CD14-positive monocyte (primary cell): ENCODE measurements around the gene SPIN2B. TPM values are rescaled to one million over a fixed set of nuclear protein-coding genes. Genes with fewer than 3 reads are reported as not detected.
A peak's percentile ranks its signal among the peaks of the same experiment; 100 is the strongest.
"Not testable (repeated sequence)": the region's sequence is repeated elsewhere in the genome, so short reads cannot be mapped to it uniquely, and the experiment has no call there.

ENCODE experiments used
- DNase-seq, 3 donors: peaks; one replicate each; pipeline ENCODE4 v3.0.0-alpha.2; 2011 to 2022
- H2AFZ ChIP-seq: 2 replicates; pipeline ENCODE4 v1.6.0; 2012; ENCODE audit warnings: mild to moderate bottlenecking, low read depth, low read length, inconsistent platforms; ENCODE audit not compliant: insufficient read depth, poor library complexity, severe bottlenecking
- H3K27ac ChIP-seq, 2 donors: 1 replicate in 1 of 2; 2 replicates in 1 of 2; pipeline ENCODE4 v1.5.1; 2012 to 2013; ENCODE audit warnings: low read length in 2 of 2, control low read depth in 1 of 2, inconsistent platforms in 1 of 2, low read depth in 1 of 2, mild to moderate bottlenecking in 1 of 2
- H3K27me3 ChIP-seq, 2 donors: one replicate each; pipeline versions ENCODE4 v1.6.0 to v1.6.1; 2011 to 2013; ENCODE audit warnings: low read length in 2 of 2; ENCODE audit not compliant: control insufficient read depth in 2 of 2, insufficient read depth in 2 of 2
- H3K36me3 ChIP-seq, 2 donors: replicated peaks in 1 of 2; 1 replicate in 1 of 2; 2 replicates in 1 of 2; pipeline versions ENCODE4 v1.5.1 to v1.6.1; 2012 to 2013; ENCODE audit warnings: low read length in 2 of 2, control low read depth in 1 of 2, inconsistent platforms in 1 of 2, mild to moderate bottlenecking in 1 of 2; ENCODE audit not compliant: insufficient read depth in 2 of 2, control insufficient read depth in 1 of 2
- H3K4me1 ChIP-seq, 2 donors: 1 replicate in 1 of 2; 2 replicates in 1 of 2; pipeline versions ENCODE4 v1.5.1 to v1.6.1; 2012 to 2013; ENCODE audit warnings: low read length in 2 of 2, control low read depth in 1 of 2, inconsistent platforms in 1 of 2, mild to moderate bottlenecking in 1 of 2, moderate library complexity in 1 of 2; ENCODE audit not compliant: insufficient read depth in 2 of 2, control insufficient read depth in 1 of 2
- H3K4me2 ChIP-seq: replicated peaks from 2 replicates; pipeline ENCODE3; 2012; ENCODE audit warnings: low read length, moderate library complexity, mild to moderate bottlenecking; ENCODE audit not compliant: poor library complexity, severe bottlenecking; ENCODE audit errors: extremely low read depth
- H3K4me3 ChIP-seq, 3 experiments: fragments of 200-600 bp in 1 of 3; sonication (generic) in 1 of 3; replicated peaks in 1 of 3; 1 replicate in 2 of 3; 2 replicates in 1 of 3; pipeline ENCODE4 v1.5.1; 2011 to 2013; ENCODE audit warnings: low read length in 3 of 3, mild to moderate bottlenecking in 3 of 3, control low read depth in 2 of 3, low read depth in 2 of 3, inconsistent platforms in 1 of 3, moderate library complexity in 1 of 3
- H3K79me2 ChIP-seq: 2 replicates; pipeline ENCODE4 v1.6.0; 2012; ENCODE audit warnings: mild to moderate bottlenecking, control low read depth, inconsistent platforms, low read length, moderate library complexity; ENCODE audit not compliant: insufficient read depth
- H3K9ac ChIP-seq: 2 replicates; pipeline ENCODE4 v1.6.0; 2017; ENCODE audit warnings: low read length, mild to moderate bottlenecking; ENCODE audit not compliant: insufficient read depth, poor library complexity, severe bottlenecking
- H3K9me3 ChIP-seq, 2 donors: replicated peaks in 1 of 2; 1 replicate in 1 of 2; 2 replicates in 1 of 2; pipeline versions ENCODE4 v1.5.1 to v1.6.1; 2012 to 2013; ENCODE audit warnings: low read length in 2 of 2, control low read depth in 1 of 2; ENCODE audit not compliant: control insufficient read depth in 1 of 2, insufficient read depth in 1 of 2
- H4K20me1 ChIP-seq: 2 replicates; pipeline ENCODE4 v1.6.0; 2012; ENCODE audit warnings: mild to moderate bottlenecking, low read length, control low read depth, moderate library complexity; ENCODE audit not compliant: insufficient read depth
- H3K27ac Mint-ChIP-seq, 7 donors: one replicate each; pipeline ENCODE4 v1.8.0; 2020; ENCODE audit warnings: mild to moderate bottlenecking in 7 of 7, mixed read lengths in 7 of 7, moderate library complexity in 6 of 7, inconsistent platforms in 2 of 7
- H3K27me3 Mint-ChIP-seq, 3 donors: one replicate each; pipeline ENCODE4 v1.8.0; 2021 to 2022; ENCODE audit warnings: low read depth in 3 of 3, mild to moderate bottlenecking in 3 of 3, mixed read lengths in 3 of 3, moderate library complexity in 3 of 3, inconsistent platforms in 1 of 3
- H3K36me3 Mint-ChIP-seq, 2 donors: one replicate each; pipeline ENCODE4 v1.8.0; 2020; ENCODE audit warnings: mixed read lengths in 2 of 2, inconsistent platforms in 1 of 2, mild to moderate bottlenecking in 1 of 2
- H3K4me1 Mint-ChIP-seq: one replicate; pipeline ENCODE4 v1.8.0; 2020; ENCODE audit warnings: mild to moderate bottlenecking, mixed read lengths
- H3K4me3 Mint-ChIP-seq, 2 donors: one replicate each; pipeline ENCODE4 v1.8.0; 2020; ENCODE audit warnings: mild to moderate bottlenecking in 2 of 2, mixed read lengths in 2 of 2, moderate library complexity in 1 of 2
- H3K9me3 Mint-ChIP-seq, 7 donors: one replicate each; pipeline ENCODE4 v1.8.0; 2020 to 2022; ENCODE audit warnings: mixed read lengths in 7 of 7, mild to moderate bottlenecking in 6 of 7, moderate library complexity in 6 of 7, inconsistent platforms in 2 of 7
- WGBS: methylation state at CpG from one replicate; pipeline ENCODE4 v1.1.5; 2013; ENCODE audit warnings: missing lambda C conversion rate; ENCODE audit not compliant: insufficient coverage; 5-methylcytosine and 5-hydroxymethylcytosine counted together
- intact Hi-C, 2 donors: fragments of 100-400 bp; cut with micrococcal nuclease; formaldehyde crosslinking; loops; one replicate each; pipeline versions ENCODE4 v1.15.0 to v1.15.1; 2023
- polyA plus RNA-seq, 3 donors: library from polyadenylated mRNA; depleted of rRNA in 1 of 3; unstranded in 2 of 3; stranded (reverse) in 1 of 3; fragments of 300-500 nt in 2 of 3; fragments of >200 nt in 1 of 3; fragmentation: Illumina TruSeq in 2 of 3; gene quantifications; 1 replicate in 2 of 3; 2 replicates in 1 of 3; pipeline ENCODE4 v1.2.3, GENCODE V29; 2012 to 2021
- TF ChIP-seq, protein P1 (sequence below): fragments of 200-600 bp; IDR thresholded peaks from one replicate; pipeline ENCODE4 v1.8.0; 2022; ENCODE audit warnings: antibody characterized with exemption, mild to moderate bottlenecking

The SPIN2B gene
- polyA plus RNA-seq, 3 donors, result 6.5 to 9.0 (median 6.7) TPM

DNA sequence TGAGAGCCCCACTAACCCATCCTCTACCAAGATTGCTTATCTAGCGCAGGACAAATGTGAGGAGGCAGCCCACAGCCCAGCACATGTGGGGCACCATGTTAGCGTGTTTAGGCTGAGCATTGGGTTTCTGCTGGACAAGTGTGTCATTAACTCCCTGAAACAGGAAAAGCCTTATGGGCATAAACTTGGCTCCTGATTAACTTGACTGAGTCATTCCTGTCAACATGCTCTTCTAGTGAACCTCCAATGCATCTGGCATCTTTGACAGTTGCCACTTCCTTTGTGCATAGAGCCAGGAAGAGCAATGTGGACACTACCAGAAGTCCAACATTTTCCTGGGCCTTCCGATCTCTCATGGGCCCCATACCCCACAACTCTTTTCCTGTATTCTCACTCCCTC lies 13.4 kb upstream of the SPIN2B start:
- H3K27ac ChIP-seq, result no peak overlapping the region
- no peak for DNase-seq
- H3K36me3 Mint-ChIP-seq, result peaks cover 0 to 2% of the 10 kb centered on the region in 2 donors
- intact Hi-C loops, result no loop called here
- WGBS, result 93% methylated on average over 3 of the region's 3 CpGs
- H3K4me2 ChIP-seq, result no peak overlapping the region
- no peak overlapping the region for H2AFZ ChIP-seq
- TF ChIP-seq, protein P1, sequence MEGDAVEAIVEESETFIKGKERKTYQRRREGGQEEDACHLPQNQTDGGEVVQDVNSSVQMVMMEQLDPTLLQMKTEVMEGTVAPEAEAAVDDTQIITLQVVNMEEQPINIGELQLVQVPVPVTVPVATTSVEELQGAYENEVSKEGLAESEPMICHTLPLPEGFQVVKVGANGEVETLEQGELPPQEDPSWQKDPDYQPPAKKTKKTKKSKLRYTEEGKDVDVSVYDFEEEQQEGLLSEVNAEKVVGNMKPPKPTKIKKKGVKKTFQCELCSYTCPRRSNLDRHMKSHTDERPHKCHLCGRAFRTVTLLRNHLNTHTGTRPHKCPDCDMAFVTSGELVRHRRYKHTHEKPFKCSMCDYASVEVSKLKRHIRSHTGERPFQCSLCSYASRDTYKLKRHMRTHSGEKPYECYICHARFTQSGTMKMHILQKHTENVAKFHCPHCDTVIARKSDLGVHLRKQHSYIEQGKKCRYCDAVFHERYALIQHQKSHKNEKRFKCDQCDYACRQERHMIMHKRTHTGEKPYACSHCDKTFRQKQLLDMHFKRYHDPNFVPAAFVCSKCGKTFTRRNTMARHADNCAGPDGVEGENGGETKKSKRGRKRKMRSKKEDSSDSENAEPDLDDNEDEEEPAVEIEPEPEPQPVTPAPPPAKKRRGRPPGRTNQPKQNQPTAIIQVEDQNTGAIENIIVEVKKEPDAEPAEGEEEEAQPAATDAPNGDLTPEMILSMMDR, result no peak
- no peaks in the 10 kb centered on the region for H3K9me3 ChIP-seq
- no peak overlapping the region for H3K4me3 Mint-ChIP-seq
- peaks cover 0 to 8% (median 2%) of the 10 kb centered on the region in 7 donors for H3K9me3 Mint-ChIP-seq
- peaks cover 0 to 8% (median 6%) of the 10 kb centered on the region in 3 donors for H3K27me3 Mint-ChIP-seq
- H3K4me3 ChIP-seq, result no peak overlapping the region
- H3K36me3 ChIP-seq, result no peaks in the 10 kb centered on the region
- peak overlapping the region in 1 of 7 donors; percentile 33 for H3K27ac Mint-ChIP-seq
- H4K20me1 ChIP-seq, result no peaks in the 10 kb centered on the region
- no peaks in the 10 kb centered on the region for H3K27me3 ChIP-seq
- H3K4me1 Mint-ChIP-seq, result no peaks in the 10 kb centered on the region
- no peaks in the 10 kb centered on the region for H3K79me2 ChIP-seq
- no peaks in the 10 kb centered on the region for H3K4me1 ChIP-seq
- no peak overlapping the region for H3K9ac ChIP-seq

DNA sequence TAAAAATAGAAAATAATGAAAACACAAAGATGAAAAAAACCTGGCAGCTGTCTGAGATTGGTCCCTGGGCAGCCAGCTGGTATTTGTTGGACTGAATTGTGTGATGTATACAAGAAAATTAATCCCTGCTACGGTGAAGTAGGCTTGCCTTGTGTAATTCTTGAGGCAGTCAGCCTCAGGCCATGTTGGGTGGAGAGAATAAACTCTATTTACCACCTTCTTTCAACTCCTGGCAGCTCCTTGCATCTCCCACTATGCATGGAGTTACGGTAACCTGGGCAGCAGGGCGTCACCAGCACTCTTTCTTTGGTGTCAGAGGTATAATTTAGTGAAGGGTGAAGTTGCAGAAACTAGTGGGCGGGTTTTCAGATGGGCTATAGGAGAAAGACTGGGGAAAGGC lies 12.4 kb upstream of the SPIN2B start:
- Histone ChIP-seq H2AFZ (no peak overlapping the region), H3K27ac (no peak overlapping the region), H3K36me3 (no peaks in the 10 kb centered on the region), H4K20me1 (no peaks in the 10 kb centered on the region), H3K4me2 (no peak overlapping the region), H3K27me3 (no peaks in the 10 kb centered on the region), H3K4me1 (no peaks in the 10 kb centered on the region), H3K9me3 (no peaks in the 10 kb centered on the region), H3K4me3 (no peak overlapping the region), H3K79me2 (no peaks in the 10 kb centered on the region), H3K9ac (no peak overlapping the region)
- no peak overlapping the region for H3K4me3 Mint-ChIP-seq
- H3K36me3 Mint-ChIP-seq, result peaks cover 0 to 2% of the 10 kb centered on the region in 2 donors
- TF ChIP-seq, protein P1, result no peak
- no peak overlapping the region for H3K27ac Mint-ChIP-seq
- WGBS, result no CpG with 5 or more reads among the region's 4 CpGs
- no peak for DNase-seq
- peaks cover 0 to 8% (median 2%) of the 10 kb centered on the region in 7 donors for H3K9me3 Mint-ChIP-seq
- no peaks in the 10 kb centered on the region for H3K4me1 Mint-ChIP-seq
- intact Hi-C loops, result no loop called here
- H3K27me3 Mint-ChIP-seq, result peaks cover 0 to 6% (median 2%) of the 10 kb centered on the region in 3 donors

DNA sequence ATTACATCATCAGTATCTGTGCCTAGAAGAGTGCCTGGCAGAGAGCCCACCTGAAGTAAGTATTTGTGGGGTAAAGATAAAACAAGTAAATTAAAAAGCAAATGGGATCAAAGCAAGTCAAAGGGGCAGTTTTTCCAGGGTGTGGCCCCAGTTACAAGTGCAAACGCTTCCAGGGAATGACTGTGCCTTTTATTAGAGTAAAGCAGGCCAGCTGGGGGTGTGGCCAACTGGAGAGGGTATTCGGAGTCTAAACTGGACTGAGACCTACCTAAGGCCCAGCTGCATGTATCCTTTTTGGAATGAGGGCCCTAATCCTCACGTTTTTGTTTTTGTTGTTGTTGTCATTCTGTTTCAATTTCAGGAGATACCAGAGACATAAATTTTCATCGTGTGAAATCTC lies 11.9 kb upstream of the SPIN2B start:
- H3K4me2 ChIP-seq, H3K9me3 Mint-ChIP-seq, H3K4me3 Mint-ChIP-seq, intact Hi-C loops, H3K27ac Mint-ChIP-seq, H3K79me2 ChIP-seq, H3K27me3 ChIP-seq, H3K4me3 ChIP-seq, H3K36me3 Mint-ChIP-seq, H3K27me3 Mint-ChIP-seq, H4K20me1 ChIP-seq, H3K27ac ChIP-seq, H3K9ac ChIP-seq, H2AFZ ChIP-seq, DNase-seq, H3K4me1 Mint-ChIP-seq, H3K36me3 ChIP-seq, H3K4me1 ChIP-seq, H3K9me3 ChIP-seq: not testable (repeated sequence)
- WGBS, result no CpG with 5 or more reads among the region's 4 CpGs
